Measurements from ENCODE around the gene FAM83F.

Gene FAM83F

DNA sequence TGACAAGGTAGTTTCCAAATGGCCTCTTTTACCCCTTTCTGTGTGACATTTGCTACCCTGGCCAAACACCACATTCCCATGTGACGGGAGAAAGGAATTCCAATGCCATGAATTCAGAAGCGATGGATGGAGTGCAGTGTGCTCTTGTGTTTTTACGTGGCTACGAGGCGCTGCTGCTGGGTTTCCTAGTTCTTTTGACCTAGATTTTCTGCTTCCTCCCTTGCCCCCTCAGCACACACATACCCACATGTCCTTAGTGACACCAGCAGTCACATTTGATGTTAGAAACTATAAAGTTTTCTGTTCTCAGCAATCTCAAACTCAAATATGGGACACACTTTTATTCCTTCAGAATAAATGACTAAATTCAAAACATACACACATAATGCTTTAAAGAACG lies 42.4 kb upstream of the FAM83F start:
- DNase-seq (ENCODE audit: extremely low spot score) = no peak
- POLR2A ChIA-PET = no interaction called here
- no peak for TF ChIP-seq NFRKB (IDR thresholded peaks at IDR 0.05)

DNA sequence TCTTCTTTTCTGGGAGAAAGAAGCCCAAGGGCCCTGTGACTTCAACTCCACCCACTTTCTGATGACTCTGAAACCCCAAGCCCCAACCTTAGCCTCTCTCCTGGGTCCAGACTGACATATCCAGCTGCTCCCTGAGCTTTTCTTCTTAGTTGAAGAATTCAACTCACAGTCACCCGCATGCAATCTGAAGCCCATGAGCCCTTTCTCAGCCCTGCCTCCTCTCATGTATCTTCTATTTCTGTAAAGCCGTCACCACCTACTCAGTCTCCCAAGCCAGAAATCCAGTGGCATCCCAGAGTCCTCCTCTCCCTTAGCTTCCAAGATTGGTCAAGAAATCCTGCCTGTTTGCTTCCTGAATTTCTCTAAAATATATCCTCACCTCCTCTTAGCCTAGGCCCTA lies 41.7 kb upstream of the FAM83F start:
- CTCF ChIA-PET = interaction anchor here (1.5 kb wide), 1 partner anchor 12 kb away, joined by 3 read pairs; no protein-coding TSS in a partner anchor
- TF ChIP-seq BHLHE40 (IDR thresholded peaks at IDR 0.05; ENCODE audit: borderline replicate concordance) = no peak
- TF ChIP-seq ELF4 (IDR thresholded peaks at IDR 0.05) = no peak
- no peak for TF ChIP-seq ZNF384 (IDR thresholded peaks at IDR 0.05)
- TF ChIP-seq ARNT (IDR thresholded peaks at IDR 0.05) = no peak
- TF ChIP-seq SUZ12 (IDR thresholded peaks at IDR 0.05) = no peak
- no peak for TF ChIP-seq FOXA1 (IDR thresholded peaks at IDR 0.05)
- no peak for TF ChIP-seq SP1 (IDR thresholded peaks at IDR 0.05)
- no peak for TF ChIP-seq FOXK2 (IDR thresholded peaks at IDR 0.05)
- TF ChIP-seq, protein P1, sequence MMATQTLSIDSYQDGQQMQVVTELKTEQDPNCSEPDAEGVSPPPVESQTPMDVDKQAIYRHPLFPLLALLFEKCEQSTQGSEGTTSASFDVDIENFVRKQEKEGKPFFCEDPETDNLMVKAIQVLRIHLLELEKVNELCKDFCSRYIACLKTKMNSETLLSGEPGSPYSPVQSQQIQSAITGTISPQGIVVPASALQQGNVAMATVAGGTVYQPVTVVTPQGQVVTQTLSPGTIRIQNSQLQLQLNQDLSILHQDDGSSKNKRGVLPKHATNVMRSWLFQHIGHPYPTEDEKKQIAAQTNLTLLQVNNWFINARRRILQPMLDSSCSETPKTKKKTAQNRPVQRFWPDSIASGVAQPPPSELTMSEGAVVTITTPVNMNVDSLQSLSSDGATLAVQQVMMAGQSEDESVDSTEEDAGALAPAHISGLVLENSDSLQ (IDR thresholded peaks at IDR 0.05) = no peak
- TF ChIP-seq L3MBTL2 (conservative IDR thresholded peaks at IDR 0.05) = no peak
- TF ChIP-seq TARDBP (IDR thresholded peaks at IDR 0.05) = no peak
- TF ChIP-seq HDGF (IDR thresholded peaks at IDR 0.05; ENCODE audit: borderline replicate concordance) = no peak
- no peak for TF ChIP-seq CTBP1 (IDR thresholded peaks at IDR 0.05; ENCODE audit: borderline replicate concordance)
- TF ChIP-seq LEF1 (IDR thresholded peaks at IDR 0.05; ENCODE audit: borderline replicate concordance) = no peak
- TF ChIP-seq NFRKB (IDR thresholded peaks at IDR 0.05) = no peak
- TF ChIP-seq FOXM1 (IDR thresholded peaks at IDR 0.05; ENCODE audit: borderline replicate concordance) = no peak
- DNase-seq (ENCODE audit: extremely low spot score) = no peak
- POLR2A ChIA-PET = no interaction called here

More for the DNA sequence above, 42.4 kb upstream of the FAM83F start:
- CTCF ChIA-PET = interaction anchor here (1.5 kb wide), 1 partner anchor 13 kb away, joined by 3 read pairs; no protein-coding TSS in a partner anchor

DNA sequence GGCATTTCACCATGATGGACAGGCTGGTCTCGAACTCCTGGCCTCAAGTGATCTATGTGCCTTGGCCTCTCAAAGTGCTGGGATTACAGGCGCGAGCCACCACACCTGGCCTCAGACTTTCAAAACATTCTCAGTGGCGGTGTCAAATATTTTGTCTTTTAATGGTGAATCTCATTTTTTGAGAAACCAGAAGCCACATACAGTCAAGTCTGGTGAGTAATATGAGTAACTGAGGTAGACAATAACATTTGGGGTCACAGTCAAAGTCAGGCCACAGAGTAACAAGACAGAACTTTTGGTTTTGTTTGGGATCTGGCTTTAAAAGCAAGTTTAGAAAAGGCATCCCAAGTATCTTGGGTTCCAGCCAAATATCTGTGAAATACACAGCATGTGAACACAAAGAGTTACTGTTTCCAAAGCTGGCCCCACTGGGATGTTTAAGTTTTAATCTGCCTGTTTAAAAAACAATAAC lies 40.1 kb upstream of the FAM83F start:
- no peak for DNase-seq (ENCODE audit: extremely low spot score)
- POLR2A ChIA-PET = no interaction called here
- CTCF ChIA-PET = interaction anchor here (1.4 kb wide), 1 partner anchor 12 kb away, joined by 3 read pairs; no protein-coding TSS in a partner anchor
- TF ChIP-seq BHLHE40 (IDR thresholded peaks at IDR 0.05; ENCODE audit: borderline replicate concordance) (no peak), FOXM1 (IDR thresholded peaks at IDR 0.05; ENCODE audit: borderline replicate concordance) (no peak), SUZ12 (IDR thresholded peaks at IDR 0.05) (no peak), FOXA1 (IDR thresholded peaks at IDR 0.05) (no peak), SP1 (IDR thresholded peaks at IDR 0.05) (no peak), ELF4 (IDR thresholded peaks at IDR 0.05) (no peak), CTBP1 (IDR thresholded peaks at IDR 0.05; ENCODE audit: borderline replicate concordance) (no peak), ZNF384 (IDR thresholded peaks at IDR 0.05) (no peak), HDGF (IDR thresholded peaks at IDR 0.05; ENCODE audit: borderline replicate concordance) (no peak), FOXK2 (IDR thresholded peaks at IDR 0.05) (no peak), TARDBP (IDR thresholded peaks at IDR 0.05) (no peak), L3MBTL2 (conservative IDR thresholded peaks at IDR 0.05) (no peak), NFRKB (IDR thresholded peaks at IDR 0.05) (no peak)

DNA sequence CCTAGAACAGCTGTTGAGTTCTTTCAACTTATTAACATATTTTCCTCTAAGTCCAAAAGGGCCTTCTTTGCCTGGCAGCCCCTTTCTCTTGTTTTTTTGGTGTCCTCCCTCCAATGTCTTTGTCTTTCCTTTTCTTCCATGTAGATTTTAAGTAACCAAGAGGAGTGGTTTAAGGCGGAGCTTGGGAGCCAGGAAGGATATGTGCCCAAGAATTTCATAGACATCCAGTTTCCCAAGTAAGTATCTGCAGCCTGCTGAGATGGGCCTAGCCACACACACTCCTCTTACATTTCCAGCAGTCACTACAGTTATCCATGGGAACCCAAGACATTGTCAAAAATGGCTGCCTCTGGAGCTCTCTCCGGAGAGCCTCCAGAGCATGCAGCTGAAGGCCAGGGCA lies 39.1 kb upstream of the FAM83F start:
- ChIA-PET POLR2A (no interaction called here), CTCF (interaction anchor here (0.6 to 0.7 kb wide), 2 partner anchors 421 to 460 kb away, joined by 6 to 7 read pairs; no protein-coding TSS in a partner anchor)
- no peak for DNase-seq (ENCODE audit: extremely low spot score)
- TF ChIP-seq TARDBP (IDR thresholded peaks at IDR 0.05) = no peak
- no peak for TF ChIP-seq CTBP1 (IDR thresholded peaks at IDR 0.05; ENCODE audit: borderline replicate concordance)

DNA sequence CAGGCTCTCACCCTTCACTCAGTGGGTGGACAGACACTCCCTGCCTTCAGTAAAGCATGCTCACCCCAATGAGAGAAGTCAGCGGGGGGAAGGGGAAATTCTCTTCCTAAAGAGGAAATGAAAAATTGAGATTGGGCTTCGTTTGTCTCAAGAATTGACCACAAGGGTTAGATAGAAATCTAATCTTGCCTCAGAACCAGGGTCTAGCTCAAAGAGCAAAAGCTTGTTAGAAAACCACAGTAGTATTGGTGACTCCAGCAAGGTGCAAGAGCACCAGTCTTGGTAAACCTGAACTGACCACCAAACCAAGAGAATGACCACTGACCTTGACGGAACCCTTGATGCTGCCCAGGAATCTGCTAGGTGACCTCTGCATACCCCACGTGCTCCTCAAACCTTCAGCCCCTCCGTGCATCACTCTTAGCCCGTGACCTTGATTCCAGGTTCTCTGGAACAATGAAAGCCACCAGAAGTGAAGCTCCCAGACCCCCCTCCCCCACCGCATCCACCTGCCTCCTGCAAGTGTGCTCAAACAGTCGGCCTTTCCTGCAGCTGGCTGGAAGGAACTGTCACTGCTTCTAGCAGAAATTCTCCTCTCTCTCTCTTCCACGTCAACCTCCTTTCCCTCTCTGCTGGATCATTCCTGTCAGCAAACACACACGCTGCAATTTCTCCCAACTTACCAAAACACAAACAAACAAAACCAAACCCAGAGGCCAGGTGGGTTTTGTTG lies 37.7 kb upstream of the FAM83F start:
- TF ChIP-seq SUZ12 (IDR thresholded peaks at IDR 0.05) (no peak), LEF1 (IDR thresholded peaks at IDR 0.05; ENCODE audit: borderline replicate concordance) (no peak), ARNT (IDR thresholded peaks at IDR 0.05) (no peak), CTBP1 (IDR thresholded peaks at IDR 0.05; ENCODE audit: borderline replicate concordance) (no peak), HDGF (IDR thresholded peaks at IDR 0.05; ENCODE audit: borderline replicate concordance) (no peak), FOXA1 (IDR thresholded peaks at IDR 0.05) (no peak), ELF4 (IDR thresholded peaks at IDR 0.05) (no peak), SP1 (IDR thresholded peaks at IDR 0.05) (no peak), L3MBTL2 (conservative IDR thresholded peaks at IDR 0.05) (no peak), FOXK2 (IDR thresholded peaks at IDR 0.05) (no peak)
- DNase-seq (ENCODE audit: extremely low spot score) = no peak
- POLR2A ChIA-PET = no interaction called here
- CTCF ChIA-PET = no interaction called here

DNA sequence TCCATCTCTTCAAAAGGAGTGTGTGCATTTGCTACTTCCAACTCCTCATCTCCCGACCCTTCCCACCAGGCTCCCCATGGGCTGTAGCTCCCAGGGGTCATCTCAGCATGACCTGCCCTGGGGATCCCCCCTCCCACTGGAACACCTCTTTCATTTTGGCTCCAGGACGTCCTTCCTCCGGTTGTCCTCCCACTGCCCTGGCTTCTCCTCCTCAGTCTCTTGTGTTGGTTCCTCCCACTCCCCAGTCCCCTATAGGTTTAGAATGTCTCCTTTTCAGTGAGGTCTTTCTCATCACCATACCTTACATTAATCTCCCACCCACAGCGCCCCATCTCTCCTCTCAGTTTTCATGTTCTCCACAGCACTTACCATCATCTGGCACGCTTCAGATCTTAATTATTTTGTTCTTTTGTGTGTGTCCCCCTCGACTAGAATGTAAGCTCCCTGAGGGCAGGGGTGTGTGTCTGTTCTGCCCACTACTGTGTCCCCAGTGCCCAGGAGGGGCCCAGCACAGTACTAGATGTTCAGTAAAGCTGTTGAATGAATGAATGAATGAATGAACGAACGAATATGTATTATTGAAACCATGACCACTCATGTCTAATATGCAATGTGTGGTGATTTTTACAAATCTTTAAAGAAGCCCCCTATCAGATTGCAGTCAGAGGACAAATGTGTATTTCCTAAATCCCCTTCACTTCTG lies 36.6 kb upstream of the FAM83F start:
- TF ChIP-seq, protein P1 (IDR thresholded peaks at IDR 0.05) = no peak
- TF ChIP-seq L3MBTL2 (conservative IDR thresholded peaks at IDR 0.05) (no peak), SP1 (IDR thresholded peaks at IDR 0.05) (no peak), SUZ12 (IDR thresholded peaks at IDR 0.05) (no peak), CTBP1 (IDR thresholded peaks at IDR 0.05; ENCODE audit: borderline replicate concordance) (no peak), HDGF (IDR thresholded peaks at IDR 0.05; ENCODE audit: borderline replicate concordance) (no peak), FOXK2 (IDR thresholded peaks at IDR 0.05) (no peak), ZNF384 (IDR thresholded peaks at IDR 0.05) (no peak), ARNT (IDR thresholded peaks at IDR 0.05) (no peak), NFRKB (IDR thresholded peaks at IDR 0.05) (no peak), TARDBP (IDR thresholded peaks at IDR 0.05) (no peak), FOXM1 (IDR thresholded peaks at IDR 0.05; ENCODE audit: borderline replicate concordance) (no peak), BHLHE40 (IDR thresholded peaks at IDR 0.05; ENCODE audit: borderline replicate concordance) (no peak), FOXA1 (IDR thresholded peaks at IDR 0.05) (no peak), ELF4 (IDR thresholded peaks at IDR 0.05) (no peak), LEF1 (IDR thresholded peaks at IDR 0.05; ENCODE audit: borderline replicate concordance) (no peak)
- POLR2A ChIA-PET = no interaction called here

More for the DNA sequence above, 36.6 kb upstream of the FAM83F start:
- no peak for DNase-seq (ENCODE audit: extremely low spot score)
- CTCF ChIA-PET = no interaction called here
